AG09319 (cell line): ENCODE measurements around the gene DPYD.

Experiments
- DNase-seq: peaks from one replicate; pipeline ENCODE4 v3.0.0-alpha.2; 2010; ENCODE audit warnings: low read depth; ENCODE audit errors: extremely low read depth
- CTCF ChIP-seq: IDR thresholded peaks from 2 replicates; pipeline ENCODE4 v1.5.1; 2011; ENCODE audit warnings: low read depth, mild to moderate bottlenecking, inconsistent platforms, low read length, moderate library complexity

DPYD gene

GRCh38 chr1:97145321-97145956 lies 775.4 kb downstream of the DPYD start:
- TF ChIP-seq CTCF: no peak
- peak; percentile 93 for DNase-seq

GRCh38 chr1:97144527-97144926 lies 776.3 kb downstream of the DPYD start:
- no peak for TF ChIP-seq CTCF
- DNase-seq: peak; percentile 19

- no peak for TF ChIP-seq CTCF
- DNase-seq: no peak
Measured at GRCh38 chr1:97143236-97143882, 777.5 kb downstream of the DPYD start.

- no peak for TF ChIP-seq CTCF
- DNase-seq: no peak
Measured at GRCh38 chr1:97140611-97141010, 780.2 kb downstream of the DPYD start.

GRCh38 chr1:97139512-97139911 lies 781.3 kb downstream of the DPYD start:
- no peak for TF ChIP-seq CTCF
- DNase-seq: no peak

GRCh38 chr1:97138515-97139032 lies 782.3 kb downstream of the DPYD start:
- no peak for DNase-seq
- no peak for TF ChIP-seq CTCF

GRCh38 chr1:97137862-97138514 lies 782.8 kb downstream of the DPYD start:
- DNase-seq: peak; percentile 46
- TF ChIP-seq CTCF: peak; percentile 64
